K562 (cell line): ENCODE measurements around the gene MYLK3.

Experiments
- BRCA1 ChIP-seq, 2 experiments: fragments of 450-650 bp in 1 of 2; sonication (generic) in 1 of 2; formaldehyde crosslinking in 1 of 2; IDR thresholded peaks; 2 replicates each; pipeline versions ENCODE4 v1.5.0 to v1.6.1; 2017 to 2020; ENCODE audit warnings: mild to moderate bottlenecking in 1 of 2, missing genetic modification reagents in 1 of 2
- EZH2 ChIP-seq: IDR thresholded peaks from 2 replicates; pipeline ENCODE4 v1.6.1; 2012; ENCODE audit warnings: low read depth, mild to moderate bottlenecking, inconsistent platforms, low read length, borderline replicate concordance
- POLR2A ChIP-seq: fragments of 450-650 bp; conservative IDR thresholded peaks from 2 replicates; pipeline ENCODE4 v1.6.1; 2016
- POLR2AphosphoS5 ChIP-seq: IDR thresholded peaks from 2 replicates; pipeline ENCODE4 v1.6.1; 2011; ENCODE audit warnings: mild to moderate bottlenecking, low read depth, low read length, moderate library complexity; ENCODE audit not compliant: control insufficient read depth, insufficient read depth
- SMC3 ChIP-seq: conservative IDR thresholded peaks from 2 replicates; pipeline ENCODE4 v1.6.1; 2011; ENCODE audit warnings: low read depth, low read length, improper control_type of control experiment; ENCODE audit not compliant: insufficient read depth
- YY1 ChIP-seq, 3 experiments: IDR thresholded peaks; 2 replicates each; pipeline ENCODE4 v1.6.1; 2011; ENCODE audit warnings: low read length in 2 of 3, mild to moderate bottlenecking in 2 of 3, moderate library complexity in 2 of 3, borderline replicate concordance in 1 of 3, control low read depth in 1 of 3, low read depth in 1 of 3; ENCODE audit not compliant: insufficient read depth in 3 of 3, insufficient replicate concordance in 2 of 3, control insufficient read depth in 1 of 3, insufficient read length in 1 of 3; ENCODE audit errors: extremely low read depth in 1 of 3
- ZFP36 ChIP-seq: fragments of 150-350 bp; IDR thresholded peaks from 2 replicates; pipeline ENCODE4 v1.6.1; 2018; ENCODE audit warnings: low read length, low read depth; ENCODE audit not compliant: partially characterized antibody
- ZNF639 ChIP-seq, 2 experiments: fragments of 200-800 bp in 1 of 2; sonication (Bioruptor generic) in 1 of 2; sonication (generic) in 1 of 2; formaldehyde crosslinking in 1 of 2; IDR thresholded peaks in 1 of 2; conservative IDR thresholded peaks in 1 of 2; 2 replicates each; pipeline versions ENCODE4 v1.5.0 to v1.6.1; 2016 to 2020; ENCODE audit warnings: missing compliant biosample characterization in 1 of 2, missing genetic modification characterization in 1 of 2, missing genetic modification reagents in 1 of 2
- TF ChIP-seq, protein P1 (sequence below): fragments of 450-650 bp; IDR thresholded peaks from 2 replicates; pipeline ENCODE4 v1.6.1; 2016; ENCODE audit warnings: mild to moderate bottlenecking, moderate library complexity
- TF ChIP-seq, protein P2 (sequence below): sonication (generic); formaldehyde crosslinking; IDR thresholded peaks from 2 replicates; pipeline ENCODE4 v1.8.0; 2022; ENCODE audit warnings: missing genetic modification reagents, mild to moderate bottlenecking, moderate library complexity, borderline replicate concordance
- TF ChIP-seq, protein P3 (sequence below), 3 experiments: IDR thresholded peaks in 2 of 3; conservative IDR thresholded peaks in 1 of 3; 2 replicates each; pipeline ENCODE4 v1.5.1; 2011 to 2012; ENCODE audit warnings: low read length in 3 of 3, mild to moderate bottlenecking in 3 of 3, control low read depth in 2 of 3, improper control_type of control experiment in 1 of 3, inconsistent platforms in 1 of 3, low read depth in 1 of 3, mixed read lengths in 1 of 3, moderate library complexity in 1 of 3; ENCODE audit not compliant: insufficient read depth in 2 of 3

- TF ChIP-seq ZNF639 (CRISPR knock-in tag; conservative IDR thresholded peaks at IDR 0.05 in 1 of 2, IDR thresholded peaks at IDR 0.05 in 1 of 2) (no peak), POLR2AphosphoS5 (no peak), ZFP36 (no peak), EZH2 (no peak), BRCA1 (IDR thresholded peaks at IDR 0.05) (no peak), BRCA1 (CRISPR knock-in tag; IDR thresholded peaks at IDR 0.05) (no peak), SMC3 (no peak), YY1 (IDR thresholded peaks at IDR 0.05; ENCODE audit: borderline replicate concordance in 1 of 3, control insufficient read depth in 1 of 3, extremely low read depth in 1 of 3, insufficient read depth in 3 of 3, insufficient read length in 1 of 3, insufficient replicate concordance in 2 of 3, low read depth in 1 of 3, low read length in 2 of 3) (no peak), POLR2A (no peak)
- TF ChIP-seq, protein P1, sequence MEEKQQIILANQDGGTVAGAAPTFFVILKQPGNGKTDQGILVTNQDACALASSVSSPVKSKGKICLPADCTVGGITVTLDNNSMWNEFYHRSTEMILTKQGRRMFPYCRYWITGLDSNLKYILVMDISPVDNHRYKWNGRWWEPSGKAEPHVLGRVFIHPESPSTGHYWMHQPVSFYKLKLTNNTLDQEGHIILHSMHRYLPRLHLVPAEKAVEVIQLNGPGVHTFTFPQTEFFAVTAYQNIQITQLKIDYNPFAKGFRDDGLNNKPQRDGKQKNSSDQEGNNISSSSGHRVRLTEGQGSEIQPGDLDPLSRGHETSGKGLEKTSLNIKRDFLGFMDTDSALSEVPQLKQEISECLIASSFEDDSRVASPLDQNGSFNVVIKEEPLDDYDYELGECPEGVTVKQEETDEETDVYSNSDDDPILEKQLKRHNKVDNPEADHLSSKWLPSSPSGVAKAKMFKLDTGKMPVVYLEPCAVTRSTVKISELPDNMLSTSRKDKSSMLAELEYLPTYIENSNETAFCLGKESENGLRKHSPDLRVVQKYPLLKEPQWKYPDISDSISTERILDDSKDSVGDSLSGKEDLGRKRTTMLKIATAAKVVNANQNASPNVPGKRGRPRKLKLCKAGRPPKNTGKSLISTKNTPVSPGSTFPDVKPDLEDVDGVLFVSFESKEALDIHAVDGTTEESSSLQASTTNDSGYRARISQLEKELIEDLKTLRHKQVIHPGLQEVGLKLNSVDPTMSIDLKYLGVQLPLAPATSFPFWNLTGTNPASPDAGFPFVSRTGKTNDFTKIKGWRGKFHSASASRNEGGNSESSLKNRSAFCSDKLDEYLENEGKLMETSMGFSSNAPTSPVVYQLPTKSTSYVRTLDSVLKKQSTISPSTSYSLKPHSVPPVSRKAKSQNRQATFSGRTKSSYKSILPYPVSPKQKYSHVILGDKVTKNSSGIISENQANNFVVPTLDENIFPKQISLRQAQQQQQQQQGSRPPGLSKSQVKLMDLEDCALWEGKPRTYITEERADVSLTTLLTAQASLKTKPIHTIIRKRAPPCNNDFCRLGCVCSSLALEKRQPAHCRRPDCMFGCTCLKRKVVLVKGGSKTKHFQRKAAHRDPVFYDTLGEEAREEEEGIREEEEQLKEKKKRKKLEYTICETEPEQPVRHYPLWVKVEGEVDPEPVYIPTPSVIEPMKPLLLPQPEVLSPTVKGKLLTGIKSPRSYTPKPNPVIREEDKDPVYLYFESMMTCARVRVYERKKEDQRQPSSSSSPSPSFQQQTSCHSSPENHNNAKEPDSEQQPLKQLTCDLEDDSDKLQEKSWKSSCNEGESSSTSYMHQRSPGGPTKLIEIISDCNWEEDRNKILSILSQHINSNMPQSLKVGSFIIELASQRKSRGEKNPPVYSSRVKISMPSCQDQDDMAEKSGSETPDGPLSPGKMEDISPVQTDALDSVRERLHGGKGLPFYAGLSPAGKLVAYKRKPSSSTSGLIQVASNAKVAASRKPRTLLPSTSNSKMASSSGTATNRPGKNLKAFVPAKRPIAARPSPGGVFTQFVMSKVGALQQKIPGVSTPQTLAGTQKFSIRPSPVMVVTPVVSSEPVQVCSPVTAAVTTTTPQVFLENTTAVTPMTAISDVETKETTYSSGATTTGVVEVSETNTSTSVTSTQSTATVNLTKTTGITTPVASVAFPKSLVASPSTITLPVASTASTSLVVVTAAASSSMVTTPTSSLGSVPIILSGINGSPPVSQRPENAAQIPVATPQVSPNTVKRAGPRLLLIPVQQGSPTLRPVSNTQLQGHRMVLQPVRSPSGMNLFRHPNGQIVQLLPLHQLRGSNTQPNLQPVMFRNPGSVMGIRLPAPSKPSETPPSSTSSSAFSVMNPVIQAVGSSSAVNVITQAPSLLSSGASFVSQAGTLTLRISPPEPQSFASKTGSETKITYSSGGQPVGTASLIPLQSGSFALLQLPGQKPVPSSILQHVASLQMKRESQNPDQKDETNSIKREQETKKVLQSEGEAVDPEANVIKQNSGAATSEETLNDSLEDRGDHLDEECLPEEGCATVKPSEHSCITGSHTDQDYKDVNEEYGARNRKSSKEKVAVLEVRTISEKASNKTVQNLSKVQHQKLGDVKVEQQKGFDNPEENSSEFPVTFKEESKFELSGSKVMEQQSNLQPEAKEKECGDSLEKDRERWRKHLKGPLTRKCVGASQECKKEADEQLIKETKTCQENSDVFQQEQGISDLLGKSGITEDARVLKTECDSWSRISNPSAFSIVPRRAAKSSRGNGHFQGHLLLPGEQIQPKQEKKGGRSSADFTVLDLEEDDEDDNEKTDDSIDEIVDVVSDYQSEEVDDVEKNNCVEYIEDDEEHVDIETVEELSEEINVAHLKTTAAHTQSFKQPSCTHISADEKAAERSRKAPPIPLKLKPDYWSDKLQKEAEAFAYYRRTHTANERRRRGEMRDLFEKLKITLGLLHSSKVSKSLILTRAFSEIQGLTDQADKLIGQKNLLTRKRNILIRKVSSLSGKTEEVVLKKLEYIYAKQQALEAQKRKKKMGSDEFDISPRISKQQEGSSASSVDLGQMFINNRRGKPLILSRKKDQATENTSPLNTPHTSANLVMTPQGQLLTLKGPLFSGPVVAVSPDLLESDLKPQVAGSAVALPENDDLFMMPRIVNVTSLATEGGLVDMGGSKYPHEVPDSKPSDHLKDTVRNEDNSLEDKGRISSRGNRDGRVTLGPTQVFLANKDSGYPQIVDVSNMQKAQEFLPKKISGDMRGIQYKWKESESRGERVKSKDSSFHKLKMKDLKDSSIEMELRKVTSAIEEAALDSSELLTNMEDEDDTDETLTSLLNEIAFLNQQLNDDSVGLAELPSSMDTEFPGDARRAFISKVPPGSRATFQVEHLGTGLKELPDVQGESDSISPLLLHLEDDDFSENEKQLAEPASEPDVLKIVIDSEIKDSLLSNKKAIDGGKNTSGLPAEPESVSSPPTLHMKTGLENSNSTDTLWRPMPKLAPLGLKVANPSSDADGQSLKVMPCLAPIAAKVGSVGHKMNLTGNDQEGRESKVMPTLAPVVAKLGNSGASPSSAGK, result no peak
- TF ChIP-seq, protein P2, sequence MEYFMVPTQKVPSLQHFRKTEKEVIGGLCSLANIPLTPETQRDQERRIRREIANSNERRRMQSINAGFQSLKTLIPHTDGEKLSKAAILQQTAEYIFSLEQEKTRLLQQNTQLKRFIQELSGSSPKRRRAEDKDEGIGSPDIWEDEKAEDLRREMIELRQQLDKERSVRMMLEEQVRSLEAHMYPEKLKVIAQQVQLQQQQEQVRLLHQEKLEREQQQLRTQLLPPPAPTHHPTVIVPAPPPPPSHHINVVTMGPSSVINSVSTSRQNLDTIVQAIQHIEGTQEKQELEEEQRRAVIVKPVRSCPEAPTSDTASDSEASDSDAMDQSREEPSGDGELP (CRISPR knock-in tag), result no peak
- TF ChIP-seq, protein P3, sequence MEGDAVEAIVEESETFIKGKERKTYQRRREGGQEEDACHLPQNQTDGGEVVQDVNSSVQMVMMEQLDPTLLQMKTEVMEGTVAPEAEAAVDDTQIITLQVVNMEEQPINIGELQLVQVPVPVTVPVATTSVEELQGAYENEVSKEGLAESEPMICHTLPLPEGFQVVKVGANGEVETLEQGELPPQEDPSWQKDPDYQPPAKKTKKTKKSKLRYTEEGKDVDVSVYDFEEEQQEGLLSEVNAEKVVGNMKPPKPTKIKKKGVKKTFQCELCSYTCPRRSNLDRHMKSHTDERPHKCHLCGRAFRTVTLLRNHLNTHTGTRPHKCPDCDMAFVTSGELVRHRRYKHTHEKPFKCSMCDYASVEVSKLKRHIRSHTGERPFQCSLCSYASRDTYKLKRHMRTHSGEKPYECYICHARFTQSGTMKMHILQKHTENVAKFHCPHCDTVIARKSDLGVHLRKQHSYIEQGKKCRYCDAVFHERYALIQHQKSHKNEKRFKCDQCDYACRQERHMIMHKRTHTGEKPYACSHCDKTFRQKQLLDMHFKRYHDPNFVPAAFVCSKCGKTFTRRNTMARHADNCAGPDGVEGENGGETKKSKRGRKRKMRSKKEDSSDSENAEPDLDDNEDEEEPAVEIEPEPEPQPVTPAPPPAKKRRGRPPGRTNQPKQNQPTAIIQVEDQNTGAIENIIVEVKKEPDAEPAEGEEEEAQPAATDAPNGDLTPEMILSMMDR (IDR thresholded peaks at IDR 0.05 in 2 of 3, conservative IDR thresholded peaks at IDR 0.05 in 1 of 3; ENCODE audit: insufficient read depth in 2 of 3, low read depth in 1 of 3, low read length in 3 of 3), result no peak
Measured at GRCh38 chr16:46793841-46794240, 45.7 kb upstream of the MYLK3 start.
